ENCODE data around the gene RAP1GAP2. TPM values are rescaled to one million over a fixed set of nuclear protein-coding genes. Genes with fewer than 3 reads are reported as not detected.

RAP1GAP2 gene
- total RNA-seq, 4 donors from 2014 or later, result 1.5 to 23.1 (median 6.7) TPM

- H3K36me3 ChIP-seq, result no peaks in the 10 kb centered on the region
- no peak for TF ChIP-seq CTCF (IDR thresholded peaks at IDR 0.05)
- TF ChIP-seq POLR2A (IDR thresholded peaks at IDR 0.05), result no peak
- no peaks in the 10 kb centered on the region for H3K27me3 ChIP-seq
- DNase-seq, result no peak
- no peak overlapping the region for H3K4me3 ChIP-seq
- no peaks in the 10 kb centered on the region for H3K4me1 ChIP-seq
- intact Hi-C loops (cut with DNase I; ENCODE audit: low total_unique reads), result no loop called here
- no peak overlapping the region for H3K27ac ChIP-seq
- H3K9me3 ChIP-seq, result no peaks in the 10 kb centered on the region
Measured at GRCh38 chr17:2921443-2921842, 125.2 kb downstream of the RAP1GAP2 start.

- TF ChIP-seq CTCF (IDR thresholded peaks at IDR 0.05) (no peak), POLR2A (IDR thresholded peaks at IDR 0.05) (no peak)
- no peaks in the 10 kb centered on the region for H3K9me3 ChIP-seq
- DNase-seq, result no peak
- H3K4me1 ChIP-seq, result no peaks in the 10 kb centered on the region
- intact Hi-C loops (cut with DNase I; ENCODE audit: low total_unique reads), result no loop called here
- H3K4me3 ChIP-seq, result no peak overlapping the region
- H3K27ac ChIP-seq, result no peak overlapping the region
- no peaks in the 10 kb centered on the region for H3K36me3 ChIP-seq
- no peaks in the 10 kb centered on the region for H3K27me3 ChIP-seq
Measured at GRCh38 chr17:2924211-2924610, 128.0 kb downstream of the RAP1GAP2 start.

GRCh38 chr17:2925011-2925410 is 128.8 kb downstream of the RAP1GAP2 start:
- Histone ChIP-seq H3K4me1 (no peaks in the 10 kb centered on the region), H3K4me3 (no peak overlapping the region), H3K9me3 (no peaks in the 10 kb centered on the region), H3K27ac (no peak overlapping the region), H3K36me3 (no peaks in the 10 kb centered on the region), H3K27me3 (no peaks in the 10 kb centered on the region)
- TF ChIP-seq POLR2A (IDR thresholded peaks at IDR 0.05), result no peak
- TF ChIP-seq CTCF (IDR thresholded peaks at IDR 0.05), result no peak
- no peak for DNase-seq
- intact Hi-C loops (cut with DNase I; ENCODE audit: low total_unique reads), result no loop called here

GRCh38 chr17:2926019-2926650 is 129.9 kb downstream of the RAP1GAP2 start:
- no peak overlapping the region for H3K27ac ChIP-seq
- H3K36me3 ChIP-seq, result no peaks in the 10 kb centered on the region
- H3K4me3 ChIP-seq, result no peak overlapping the region
- intact Hi-C loops (cut with DNase I; ENCODE audit: low total_unique reads), result no loop called here
- no peaks in the 10 kb centered on the region for H3K27me3 ChIP-seq
- H3K9me3 ChIP-seq, result no peaks in the 10 kb centered on the region
- TF ChIP-seq CTCF (IDR thresholded peaks at IDR 0.05) (no peak), POLR2A (IDR thresholded peaks at IDR 0.05) (no peak)
- no peak for DNase-seq
- no peaks in the 10 kb centered on the region for H3K4me1 ChIP-seq

DNA sequence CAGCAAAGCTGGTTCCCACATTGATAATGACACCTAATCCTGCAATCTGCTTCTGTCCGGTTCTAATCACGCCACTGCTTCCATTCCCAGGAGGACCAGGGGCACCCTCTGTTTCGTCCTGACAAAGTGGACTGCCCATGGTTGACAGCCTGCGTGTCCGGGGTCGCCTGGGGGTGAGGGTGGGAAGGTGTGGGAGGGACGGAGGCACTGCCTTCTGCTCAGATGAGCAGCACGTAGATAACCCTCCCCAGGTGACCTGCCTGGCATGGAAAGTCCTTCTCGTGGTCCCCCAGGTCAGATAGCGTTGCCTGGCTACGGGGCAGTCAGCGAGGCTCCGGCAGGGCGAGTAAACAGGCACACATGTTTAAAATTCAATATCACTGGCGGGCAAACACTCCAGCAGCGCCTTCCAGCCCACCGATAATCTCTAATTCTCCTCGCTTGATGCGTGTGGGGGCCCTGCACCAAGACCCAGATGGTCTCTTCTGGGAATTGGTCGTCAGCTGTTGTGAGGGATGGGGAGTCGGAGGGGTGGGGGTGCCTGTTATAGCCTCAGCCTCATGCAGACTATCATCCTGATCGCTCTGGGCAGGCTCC is 132.2 kb downstream of the RAP1GAP2 start:
- Histone ChIP-seq H3K27me3 (no peaks in the 10 kb centered on the region), H3K4me3 (no peak overlapping the region), H3K4me1 (no peaks in the 10 kb centered on the region), H3K9me3 (no peaks in the 10 kb centered on the region), H3K27ac (no peak overlapping the region), H3K36me3 (no peaks in the 10 kb centered on the region)
- no peak for DNase-seq
- TF ChIP-seq CTCF (IDR thresholded peaks at IDR 0.05) (no peak), POLR2A (IDR thresholded peaks at IDR 0.05) (no peak)
- intact Hi-C loops (cut with DNase I; ENCODE audit: low total_unique reads), result no loop called here

All from uterus (tissue), 4 donors.